GM21717 (cell line): ENCODE results near the gene RHPN2.
"Not testable (repeated sequence)": the region's sequence is repeated elsewhere in the genome, so short reads cannot be mapped to it uniquely, and the experiment has no call there.

Experiments used
- ATAC-seq: cut with Tn5 transposase; IDR thresholded peaks from one replicate; pipeline ENCODE4 v1.9.1; 2021; ENCODE audit warnings: mild to moderate bottlenecking, moderate library complexity; ENCODE audit not compliant: unreplicated experiment

Gene RHPN2

DNA sequence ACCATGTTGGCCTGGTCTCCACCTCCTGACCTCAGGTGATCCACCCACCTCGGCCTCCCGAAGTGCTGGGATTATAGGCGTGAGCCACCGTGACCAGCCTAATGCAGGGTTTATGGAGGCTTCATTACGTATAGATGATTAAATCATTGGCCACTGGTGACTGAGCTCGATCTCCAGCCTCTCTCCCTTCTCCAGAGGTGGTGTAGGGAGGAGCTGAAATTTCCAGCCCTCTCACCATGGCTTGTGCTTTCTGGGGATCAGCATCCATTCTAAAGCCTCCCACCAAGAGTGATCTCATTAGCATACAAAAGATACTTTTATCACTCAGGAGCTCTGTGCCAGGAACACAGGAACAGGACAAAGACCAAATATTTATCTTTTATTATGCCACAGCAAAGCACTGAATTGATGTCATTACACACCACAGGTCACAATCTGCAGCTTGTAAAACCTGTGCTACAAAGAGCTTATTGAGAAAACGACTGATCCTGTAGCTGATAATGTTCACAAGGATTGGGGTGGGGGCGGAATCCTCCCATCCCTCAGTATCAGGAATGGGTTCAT lies 32.4 kb downstream of the RHPN2 start:
- ATAC-seq, result no peak

DNA sequence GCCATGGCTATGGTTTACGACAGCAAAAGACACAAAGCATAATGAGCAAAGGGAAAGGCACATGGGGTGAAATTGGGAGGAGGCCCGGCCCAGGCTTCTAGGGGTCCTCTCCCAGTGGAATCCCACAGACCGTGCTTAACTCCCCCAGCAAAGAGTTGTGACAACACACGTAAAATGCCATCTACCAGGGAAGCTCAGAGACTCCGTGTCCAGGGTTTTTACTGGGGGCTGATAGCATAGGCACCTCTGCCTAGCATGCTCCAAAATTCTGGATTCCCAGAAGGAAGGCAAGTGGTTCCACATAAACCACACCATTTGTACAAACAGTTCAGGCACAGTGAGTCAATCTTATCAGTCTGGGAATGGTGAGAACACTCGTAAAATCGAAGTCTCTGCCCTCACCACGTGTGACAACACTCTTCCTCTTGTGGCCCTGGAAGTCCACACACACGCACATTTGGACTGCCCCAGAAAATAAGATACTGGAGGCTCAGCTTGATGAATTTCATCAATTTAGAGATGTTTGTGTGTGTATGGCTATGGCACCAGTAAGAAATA lies 34.9 kb downstream of the RHPN2 start:
- no peak for ATAC-seq

DNA sequence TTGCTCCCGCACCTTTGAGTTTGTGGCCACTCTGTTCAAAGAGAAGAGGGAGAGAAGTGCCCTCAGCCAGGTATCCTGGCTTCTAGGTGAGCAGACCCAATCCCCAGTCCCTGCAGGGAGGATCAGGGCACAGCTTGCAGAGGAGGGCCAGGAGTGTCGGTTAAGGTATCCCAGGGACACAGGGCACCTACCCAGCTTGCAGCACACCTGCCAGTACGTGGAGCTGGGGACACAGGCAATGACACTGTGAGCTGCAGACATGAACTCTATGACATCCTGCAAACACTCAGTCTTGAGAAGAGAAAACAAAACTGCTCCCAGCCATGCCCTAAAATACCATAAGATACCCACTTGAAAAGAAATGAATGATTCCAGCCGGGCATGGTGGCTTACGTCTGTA lies 38.1 kb downstream of the RHPN2 start:
- not testable (repeated sequence) for ATAC-seq

DNA sequence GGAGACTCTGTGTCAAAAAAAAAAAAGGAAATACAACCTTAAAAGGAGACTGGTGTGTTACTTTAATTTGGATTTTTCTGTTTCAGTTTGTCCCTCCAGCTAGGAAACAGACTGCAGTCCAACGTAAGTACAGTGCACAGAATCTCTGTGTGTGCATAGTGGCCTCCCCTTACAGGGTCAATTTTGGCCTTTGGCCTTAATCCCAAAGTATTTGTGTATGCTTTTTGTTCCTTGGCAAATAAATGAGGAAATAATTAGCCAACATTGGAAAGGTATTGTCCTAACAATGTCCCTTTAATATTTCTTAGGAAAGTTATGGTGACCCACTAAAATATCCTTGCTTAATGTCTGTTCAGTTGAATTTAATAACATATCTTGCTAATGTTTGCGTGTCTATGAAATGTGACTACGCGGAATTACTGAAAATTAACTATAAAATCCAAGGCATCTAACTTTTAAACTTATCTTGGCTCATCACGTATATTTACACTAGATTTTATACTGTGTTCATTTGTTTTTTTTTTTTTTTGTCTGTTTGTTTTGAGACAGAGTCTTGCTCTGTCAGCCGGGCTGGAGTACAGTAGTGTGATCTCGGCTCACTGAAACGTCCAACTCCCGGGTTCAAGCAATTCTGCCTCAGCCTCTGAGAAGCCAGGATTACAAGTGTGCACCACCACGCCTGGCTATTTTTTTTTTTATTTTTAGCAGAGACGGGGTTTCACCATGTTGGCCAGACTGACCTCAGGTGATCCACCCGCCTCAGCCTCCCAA lies 39.0 kb downstream of the RHPN2 start:
- not testable (repeated sequence) for ATAC-seq

DNA sequence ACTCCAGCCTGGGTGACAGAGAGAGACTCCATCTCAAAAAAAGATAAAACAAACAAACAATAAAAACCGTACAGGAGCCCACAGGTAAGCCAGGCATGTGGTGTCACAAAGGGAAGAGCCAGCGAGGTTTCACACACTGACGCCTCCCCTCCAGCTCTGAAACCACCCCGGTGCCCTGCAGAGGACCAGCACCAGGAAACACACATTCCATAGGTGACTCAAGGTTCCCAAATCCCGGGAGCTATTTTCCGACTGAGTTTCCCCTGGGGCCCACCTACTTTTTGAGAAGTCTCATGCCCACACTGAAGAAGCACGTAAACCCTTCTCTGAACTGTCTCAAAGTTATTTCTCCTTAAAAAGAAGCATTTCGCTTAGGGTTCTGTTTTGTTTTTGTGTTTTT lies 40.3 kb downstream of the RHPN2 start:
- no peak for ATAC-seq

DNA sequence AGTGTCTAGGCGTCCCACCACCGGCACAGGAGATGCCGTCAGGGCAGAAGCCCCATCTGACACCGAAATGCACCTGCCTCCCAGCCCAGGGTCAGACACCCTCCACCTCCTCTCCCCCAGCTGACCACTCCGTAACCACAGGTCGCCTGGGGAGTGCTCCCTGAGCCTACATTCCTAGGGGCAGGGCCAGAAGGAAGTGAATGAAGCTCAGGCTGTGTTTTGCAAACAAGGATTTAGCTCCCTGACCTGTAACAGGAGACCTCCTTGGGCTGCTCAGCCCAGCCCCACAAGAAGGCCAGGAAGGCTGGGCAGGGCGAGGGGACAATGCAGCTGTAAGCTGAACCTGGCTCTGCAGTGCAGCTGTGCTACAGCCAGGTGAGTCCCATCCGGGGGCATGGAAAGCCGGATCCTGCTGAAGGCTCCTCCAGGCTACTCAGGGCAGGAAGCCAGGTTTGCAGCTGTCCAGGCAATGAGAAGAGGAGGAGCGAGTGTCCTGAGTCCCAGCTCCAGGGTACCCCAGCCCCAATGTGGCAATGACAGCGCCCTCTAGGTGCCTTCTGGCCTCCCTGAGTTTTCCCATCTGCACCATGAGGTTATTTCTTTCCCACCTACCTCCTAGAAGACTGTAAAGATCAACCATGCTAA lies 42.1 kb downstream of the RHPN2 start:
- ATAC-seq, result no peak

DNA sequence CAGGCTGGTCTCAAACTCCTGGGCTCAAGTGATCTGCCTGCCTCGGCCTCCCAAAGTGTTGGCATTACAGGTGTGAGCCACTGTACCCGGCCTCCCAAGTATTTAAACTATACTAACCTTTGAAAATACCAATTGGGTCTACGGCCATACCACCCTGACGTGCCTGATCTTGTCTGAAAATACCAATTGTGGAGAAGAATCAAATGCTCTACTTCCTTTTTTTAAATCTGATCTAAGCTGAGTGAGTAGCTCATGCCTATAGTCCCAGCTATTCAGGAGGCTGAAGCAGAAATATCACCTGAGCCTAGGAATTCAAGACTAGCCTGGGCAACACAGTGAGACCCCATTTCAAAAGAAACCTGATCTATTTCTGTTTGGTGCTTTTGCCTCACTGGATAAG lies 53.8 kb downstream of the RHPN2 start:
- ATAC-seq, result not testable (repeated sequence)

DNA sequence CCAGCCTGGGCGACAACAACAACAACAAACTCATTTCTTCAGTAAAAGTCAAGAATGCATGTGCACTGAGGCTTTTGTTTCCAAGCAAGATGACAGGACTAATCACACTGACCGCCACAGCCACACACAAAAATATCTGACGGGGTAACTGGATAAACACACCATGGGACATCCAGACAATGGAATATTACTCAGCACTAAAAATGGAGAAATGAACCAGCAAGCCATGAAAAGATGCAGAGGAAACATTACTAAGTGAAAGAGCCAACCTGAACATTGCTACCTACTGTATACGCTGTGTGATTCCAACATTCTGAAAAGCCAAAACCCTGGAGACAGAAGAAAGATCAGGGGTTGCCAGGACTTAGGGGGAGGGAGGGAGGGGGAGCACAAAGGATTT lies 56.0 kb downstream of the RHPN2 start:
- ATAC-seq, result no peak

DNA sequence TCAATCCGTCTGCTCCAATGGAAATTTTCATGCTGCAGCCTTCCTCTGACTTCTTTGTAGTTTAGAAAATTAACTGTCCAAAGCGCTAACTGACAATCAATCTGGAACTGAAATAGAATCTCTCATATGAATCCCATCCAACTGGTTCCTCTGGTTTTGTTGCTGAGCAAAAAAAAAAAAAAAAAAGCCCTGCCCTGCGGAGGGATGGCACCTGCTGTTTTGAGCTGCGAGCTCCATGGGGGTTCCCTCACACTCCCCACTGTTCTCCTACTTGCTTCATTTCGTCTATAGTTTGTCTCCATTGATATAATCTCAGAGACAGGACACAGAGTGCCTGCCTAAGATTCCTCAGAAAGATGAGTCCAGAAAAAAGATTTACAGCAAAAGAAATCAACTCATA lies 59.2 kb downstream of the RHPN2 start:
- no peak for ATAC-seq

DNA sequence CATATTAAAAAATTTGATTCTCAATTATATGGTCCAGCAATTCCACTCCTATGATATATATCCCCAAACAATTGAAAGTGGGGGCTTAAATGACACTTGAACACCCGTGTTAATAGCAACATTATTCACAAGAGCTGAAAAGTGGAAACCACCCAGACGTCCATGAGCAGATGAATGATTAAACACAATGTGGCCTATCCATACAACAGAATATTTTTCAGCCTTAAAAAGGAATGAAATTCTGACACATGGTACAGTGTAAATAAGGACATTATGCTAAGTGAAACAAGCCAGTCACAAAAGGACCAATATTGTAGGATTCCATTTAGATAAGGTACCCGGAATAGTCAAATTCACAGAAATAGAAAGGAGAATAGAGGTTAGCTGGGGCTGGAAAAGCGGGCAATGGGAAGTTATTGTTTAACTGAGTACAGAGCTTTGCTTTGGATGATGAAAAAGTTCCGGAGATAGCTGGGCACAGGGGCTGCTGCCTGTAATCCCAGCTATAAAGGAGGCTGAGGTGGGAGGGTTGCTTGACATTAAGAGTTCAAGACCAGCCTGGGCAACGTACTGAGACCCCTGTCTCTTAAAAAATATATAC lies 61.2 kb downstream of the RHPN2 start:
- not testable (repeated sequence) for ATAC-seq

DNA sequence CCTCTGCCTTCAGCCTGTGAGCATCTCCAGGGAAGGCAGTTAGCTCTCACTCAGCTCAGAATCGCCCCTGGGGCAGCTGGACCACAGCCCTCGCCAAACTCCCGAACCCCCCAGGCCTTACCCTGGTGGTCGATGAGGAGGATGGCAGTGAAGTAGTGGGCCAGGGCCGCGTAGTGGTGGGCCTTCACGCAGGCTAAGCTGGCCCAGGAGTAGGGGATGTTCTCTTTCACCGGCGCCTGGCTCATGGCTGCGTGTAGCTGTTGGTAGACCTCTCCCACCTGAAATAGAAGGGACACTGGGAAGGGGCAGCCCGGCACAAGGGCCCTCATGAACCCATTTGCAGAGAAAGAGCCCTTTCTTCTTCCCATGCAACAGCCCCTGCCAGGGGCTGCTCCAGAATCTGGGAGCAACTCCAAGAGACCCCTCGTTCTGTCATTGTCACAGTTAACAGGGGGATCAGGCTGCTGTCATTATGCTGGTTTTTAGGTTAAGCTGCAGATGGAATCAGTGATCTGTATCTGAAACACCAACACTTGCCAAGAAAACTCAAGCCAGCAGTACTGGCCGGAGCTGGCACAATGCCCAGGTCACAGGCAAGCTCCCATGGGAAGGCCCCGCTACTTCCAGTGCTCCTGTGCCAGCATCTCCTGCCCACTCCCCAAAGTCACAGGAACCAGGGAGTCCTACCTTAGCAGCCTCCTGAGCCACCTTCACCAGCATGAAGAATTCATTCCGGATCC lies 62.4 kb downstream of the RHPN2 start:
- ATAC-seq, result not testable (repeated sequence)

DNA sequence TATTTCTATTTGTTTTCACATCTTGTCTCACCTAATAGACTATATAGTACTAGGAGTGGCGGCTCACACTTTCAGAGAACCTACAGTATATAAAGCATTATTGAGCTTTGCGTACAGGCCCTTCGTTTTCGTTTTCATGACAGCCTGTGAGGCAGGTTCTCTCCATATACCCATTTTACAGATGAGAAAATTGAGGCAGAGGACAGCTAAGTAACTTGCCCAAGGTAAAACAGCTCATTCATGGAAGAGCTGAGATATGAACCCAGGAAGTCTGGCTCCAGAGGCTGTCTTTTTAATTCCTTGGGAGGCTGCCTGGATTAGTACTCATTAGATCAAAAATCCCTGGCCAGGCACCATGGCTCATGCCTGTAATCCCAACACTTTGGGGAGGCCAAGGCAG lies 63.8 kb downstream of the RHPN2 start:
- no peak for ATAC-seq

DNA sequence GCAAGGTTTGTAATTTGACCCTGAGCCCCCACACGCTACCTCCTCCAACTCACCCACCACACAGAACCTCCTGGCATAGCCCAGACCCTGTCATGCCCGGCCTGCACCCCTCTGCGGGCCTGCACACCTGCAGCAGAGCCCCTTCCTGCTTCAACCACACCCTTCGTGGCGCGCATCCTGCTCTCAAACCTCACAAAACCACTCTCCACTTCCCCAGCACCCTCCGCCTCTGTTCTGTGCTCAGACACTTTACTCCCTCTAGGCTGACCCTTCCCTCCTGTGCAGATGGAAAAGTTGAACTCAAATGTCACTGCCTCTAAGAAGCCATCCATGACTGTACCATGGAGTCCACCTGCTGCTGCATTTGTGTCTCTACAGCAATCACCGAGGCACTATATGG lies 64.2 kb downstream of the RHPN2 start:
- no peak for ATAC-seq

DNA sequence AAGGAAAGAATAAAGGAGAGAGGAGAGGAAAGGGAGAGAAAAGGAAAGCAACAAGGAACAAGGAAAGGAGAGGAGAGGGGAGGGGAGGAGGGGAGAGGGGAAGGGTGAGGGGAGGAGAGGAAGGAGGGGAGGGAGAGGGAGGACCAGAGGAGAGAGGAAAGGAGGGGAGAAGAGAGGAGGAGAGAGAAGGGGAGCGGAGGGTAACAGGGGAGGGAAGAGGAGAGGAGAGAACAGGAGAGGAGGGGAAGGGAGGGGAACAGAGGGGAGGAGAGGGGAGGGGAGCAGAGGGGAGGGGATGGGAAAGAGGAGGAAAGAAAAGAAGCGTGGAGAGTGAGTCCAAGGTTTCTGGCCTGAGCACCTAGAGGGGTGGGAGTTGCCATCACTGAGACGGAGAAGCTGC lies 66.0 kb downstream of the RHPN2 start:
- no peak for ATAC-seq

DNA sequence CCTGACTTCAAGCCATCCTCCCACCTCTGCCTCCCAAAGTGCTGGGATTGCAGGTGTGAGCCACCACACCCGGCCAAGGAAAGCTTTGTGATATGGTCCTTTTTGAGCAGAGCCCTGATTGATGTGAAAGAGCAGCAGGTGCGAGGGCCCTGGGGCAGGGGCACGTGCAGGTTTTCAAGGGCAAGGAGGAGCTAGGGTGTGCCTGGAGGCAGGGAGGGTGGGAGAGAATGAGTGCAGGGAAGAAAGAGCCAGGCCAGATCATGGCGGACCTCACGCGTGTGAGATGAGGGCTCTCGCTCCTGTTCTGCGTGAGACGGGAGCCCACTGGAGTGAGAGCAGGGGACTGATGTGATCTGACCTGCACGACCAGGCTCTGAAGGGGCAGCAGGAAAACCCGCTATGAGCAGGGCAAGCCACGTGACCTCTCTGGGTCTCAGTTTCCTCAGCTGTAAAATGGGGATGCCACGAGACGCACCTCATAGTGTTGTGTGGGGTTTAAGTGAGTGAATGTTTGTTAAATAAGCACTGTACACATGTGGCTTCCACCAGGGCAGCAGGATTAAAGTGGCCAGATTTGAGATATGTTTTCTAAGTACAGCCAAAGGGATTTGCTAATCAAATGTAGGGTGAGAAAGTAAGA lies 66.9 kb downstream of the RHPN2 start:
- ATAC-seq, result no peak

DNA sequence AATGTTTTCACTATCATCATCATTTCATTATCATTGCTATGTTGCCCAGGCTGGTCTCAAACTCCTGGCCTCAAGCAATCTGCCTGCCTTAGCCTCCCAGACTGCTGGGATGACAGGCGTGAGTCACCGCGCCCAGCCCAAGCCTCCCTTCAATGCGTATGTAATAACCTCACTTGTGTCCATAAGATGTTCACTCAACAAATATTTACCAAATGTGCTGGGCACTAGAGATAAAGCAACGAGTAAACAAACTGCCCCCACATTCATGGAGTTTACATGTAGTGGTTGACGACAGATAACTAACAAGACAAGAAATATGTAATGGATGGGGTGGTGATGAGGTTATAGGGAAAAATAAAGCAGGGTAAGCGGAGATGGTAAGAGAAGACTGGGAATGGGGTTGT lies 67.6 kb downstream of the RHPN2 start:
- ATAC-seq, result not testable (repeated sequence)

DNA sequence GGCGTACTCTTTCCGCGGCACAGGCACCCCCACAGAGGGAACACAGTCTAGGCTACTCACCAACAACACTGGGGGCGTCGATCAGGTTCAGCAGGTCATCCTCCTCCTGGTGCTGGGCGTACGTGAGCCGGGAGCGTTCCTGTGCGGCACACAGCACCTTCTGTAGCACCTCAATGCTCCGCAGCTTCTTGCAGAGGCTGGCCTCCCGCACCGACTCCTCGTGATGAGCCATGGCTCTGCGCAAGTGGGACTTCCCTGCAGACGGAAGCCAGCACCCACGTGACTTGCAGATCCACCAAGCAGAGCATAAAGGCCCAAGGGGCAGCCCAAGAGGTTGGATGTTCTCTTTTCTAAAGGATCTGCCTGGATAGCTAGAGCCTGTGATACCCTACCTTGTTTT lies 68.7 kb downstream of the RHPN2 start:
- ATAC-seq, result not testable (repeated sequence)

DNA sequence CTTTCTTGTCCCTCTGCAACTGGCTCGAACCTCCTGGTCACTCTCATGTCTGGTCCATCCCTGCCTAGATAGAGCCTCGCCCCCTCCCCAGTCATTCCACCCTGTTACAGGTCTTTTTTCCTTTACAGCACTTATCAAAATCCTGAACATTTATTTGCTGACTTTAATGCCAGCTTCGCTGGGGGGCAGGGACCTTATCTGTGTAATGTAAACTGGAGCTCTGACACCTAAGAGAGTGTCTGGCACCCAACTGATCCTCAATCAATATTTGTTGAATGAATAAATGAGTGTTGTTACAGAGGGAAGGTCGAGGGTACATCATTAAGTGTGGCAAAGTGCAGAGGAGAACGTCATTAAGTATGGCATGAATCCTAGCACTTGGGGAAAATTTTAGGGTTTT lies 76.0 kb downstream of the RHPN2 start:
- ATAC-seq, result no peak

DNA sequence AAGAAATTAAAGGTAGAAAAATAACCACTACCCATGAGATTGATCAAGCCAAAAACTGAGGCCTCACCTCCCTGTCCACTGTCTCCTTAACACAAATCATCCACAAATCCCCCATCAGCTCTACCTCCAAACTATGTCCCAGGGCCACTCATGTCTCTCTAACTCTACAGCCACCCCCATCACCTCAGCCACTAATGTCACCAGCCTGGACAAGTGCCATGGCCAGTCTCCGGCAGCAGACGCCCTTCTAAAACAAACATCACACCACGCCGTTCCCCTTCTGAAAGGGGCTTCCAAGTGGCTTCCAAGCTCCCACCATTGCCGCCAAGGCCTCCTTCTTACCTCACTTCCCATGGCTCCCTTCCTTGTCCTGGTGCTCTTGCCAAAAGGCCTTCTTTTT lies 76.4 kb downstream of the RHPN2 start:
- ATAC-seq, result not testable (repeated sequence)

DNA sequence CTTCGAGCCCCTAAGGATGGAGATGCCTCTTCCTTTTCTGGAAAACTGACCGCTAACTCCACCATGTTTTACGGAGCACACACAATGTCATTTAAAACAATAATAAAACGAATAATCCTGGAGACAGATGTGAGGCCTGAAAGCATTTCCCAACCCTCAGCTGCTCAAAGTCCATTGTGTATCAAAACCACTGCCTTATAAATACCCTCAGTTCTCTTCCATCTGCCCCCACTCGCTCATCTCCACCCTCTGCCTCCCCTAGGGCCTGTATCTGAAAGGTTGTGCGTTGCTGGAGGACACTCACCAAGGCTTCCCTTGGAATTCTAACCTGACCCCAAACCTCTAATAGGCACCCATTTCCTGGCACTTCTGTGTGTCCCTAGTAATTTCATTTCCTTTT lies 82.2 kb downstream of the RHPN2 start:
- not testable (repeated sequence) for ATAC-seq
